HG03103 (cell line): ENCODE measurements around the gene PHETA2.

Experiments
- ATAC-seq: cut with Tn5 transposase; IDR thresholded peaks from one replicate; pipeline ENCODE4 v1.9.1; 2021; ENCODE audit warnings: low read depth; ENCODE audit not compliant: unreplicated experiment

PHETA2 gene, protein sequence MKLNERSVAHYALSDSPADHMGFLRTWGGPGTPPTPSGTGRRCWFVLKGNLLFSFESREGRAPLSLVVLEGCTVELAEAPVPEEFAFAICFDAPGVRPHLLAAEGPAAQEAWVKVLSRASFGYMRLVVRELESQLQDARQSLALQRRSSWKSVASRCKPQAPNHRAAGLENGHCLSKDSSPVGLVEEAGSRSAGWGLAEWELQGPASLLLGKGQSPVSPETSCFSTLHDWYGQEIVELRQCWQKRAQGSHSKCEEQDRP

DNA sequence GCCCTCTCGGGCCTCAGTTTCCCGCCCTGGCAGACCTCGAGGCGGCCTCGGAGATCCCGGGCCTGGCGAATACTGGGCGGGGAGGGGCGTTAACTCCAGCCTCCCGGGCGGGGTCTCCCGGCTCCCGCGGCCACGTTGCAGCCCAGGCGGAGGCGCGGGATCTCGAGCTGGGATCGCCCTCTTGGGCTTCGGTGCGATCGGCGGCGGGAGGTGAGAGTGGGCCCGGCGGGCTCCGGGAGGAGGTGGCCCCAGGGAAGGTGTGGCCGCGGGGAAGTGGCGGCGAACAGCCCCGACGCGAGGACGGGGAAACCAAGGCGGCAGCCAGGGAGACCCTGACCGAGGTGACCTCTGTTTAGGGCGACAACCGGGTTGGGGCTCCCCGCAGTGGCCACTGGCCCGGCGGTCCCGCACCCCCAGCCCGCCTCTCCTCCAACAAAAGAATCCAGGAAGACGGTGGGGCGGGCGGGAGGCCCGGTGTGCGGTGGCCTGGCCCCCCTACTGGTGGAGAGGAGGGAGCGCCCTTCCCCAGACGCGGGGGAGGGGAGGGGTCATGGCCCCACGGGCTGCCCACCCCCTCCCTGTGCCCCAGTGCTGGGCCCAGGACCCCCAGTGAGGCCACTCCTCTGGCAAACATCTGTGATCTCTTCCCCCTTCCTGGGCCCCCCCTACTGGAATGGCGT, at the start of gene PHETA2:
TSS of gene PHETA2 (plus strand) at position 117 of the 680 bp plus-strand sequence. CDS start 3,046 bp downstream, outside the sequence.
- no peak for ATAC-seq

DNA sequence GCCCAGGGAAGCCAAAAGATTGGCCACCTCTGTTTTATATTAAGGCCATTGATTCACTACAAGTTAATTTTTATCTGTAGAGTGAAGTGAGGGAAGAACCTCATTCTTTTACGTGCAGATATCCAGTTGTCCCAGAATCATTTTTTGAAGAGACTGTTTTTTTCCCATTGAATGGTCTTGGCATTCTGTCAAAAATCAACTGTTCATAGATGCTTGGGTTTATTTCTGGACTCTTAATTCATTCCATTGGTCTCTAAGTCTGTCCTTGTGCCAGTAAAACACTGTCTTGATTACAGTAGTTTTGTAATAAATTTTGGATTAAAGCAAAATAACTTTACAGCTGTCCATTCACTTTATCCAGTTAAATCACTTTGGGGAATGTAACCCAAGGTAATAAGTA, 48.6 kb upstream of the PHETA2 start:
- no peak for ATAC-seq

DNA sequence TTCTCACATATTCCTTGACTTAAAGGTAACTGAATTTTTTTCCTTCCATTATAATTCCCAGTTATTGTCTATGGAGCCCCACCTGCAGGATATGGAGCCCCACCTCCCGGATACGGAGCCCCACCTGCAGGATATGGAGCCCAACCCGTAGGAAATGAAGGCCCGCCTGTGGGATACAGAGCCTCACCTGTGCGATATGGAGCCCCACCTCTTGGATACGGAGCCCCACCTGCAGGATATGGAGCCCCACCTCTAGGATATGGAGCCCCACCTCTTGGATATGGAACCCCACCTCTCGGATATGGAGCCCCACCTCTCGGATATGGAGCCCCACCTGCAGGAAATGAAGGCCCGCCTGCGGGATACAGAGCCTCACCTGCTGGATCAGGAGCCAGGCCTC, 47.3 kb upstream of the PHETA2 start:
- no peak for ATAC-seq

DNA sequence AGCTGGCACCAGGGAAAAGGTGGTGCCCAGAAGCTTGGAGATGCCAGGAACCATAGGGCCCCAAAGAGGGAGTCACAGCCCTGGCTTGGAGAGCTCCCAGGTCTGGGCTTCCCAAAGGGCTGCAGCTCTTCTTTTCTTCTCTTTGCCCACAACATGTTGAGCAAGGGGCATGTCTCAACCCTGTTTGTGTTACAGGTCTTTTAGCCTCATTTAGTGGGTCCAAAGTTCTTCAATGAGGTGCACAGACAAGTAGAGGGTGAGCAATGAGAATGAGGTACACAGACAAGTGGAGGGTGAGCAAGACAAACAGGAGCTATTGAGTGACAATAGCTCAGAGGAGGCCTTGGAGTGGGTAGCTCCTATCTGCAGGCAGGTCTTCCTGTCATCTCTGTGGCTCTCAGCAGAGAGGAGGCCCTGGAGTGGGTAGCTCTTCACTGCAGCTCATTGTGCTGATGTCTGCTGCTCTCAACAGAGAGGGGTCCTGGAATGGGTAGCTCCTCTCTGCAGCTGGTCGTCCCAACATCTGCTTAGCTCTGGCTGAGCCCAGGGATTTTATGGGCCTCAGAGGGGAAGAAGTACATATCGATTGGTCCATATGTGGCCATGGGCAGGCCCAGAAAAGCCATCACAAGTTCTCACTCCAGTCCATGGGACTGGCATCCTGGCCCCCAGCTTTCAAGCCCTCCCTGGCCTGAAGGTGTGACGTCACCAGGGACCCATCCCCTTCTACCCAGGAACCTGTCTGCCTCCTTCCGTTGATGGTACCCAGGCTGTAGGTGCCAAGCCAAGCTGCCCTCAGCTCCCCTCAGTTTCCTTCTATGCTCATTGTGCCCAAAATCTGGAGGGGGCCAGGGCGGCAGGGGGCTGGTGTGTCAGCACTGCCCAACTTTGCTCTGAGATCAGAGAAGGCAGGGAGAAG, 40.5 kb upstream of the PHETA2 start:
- ATAC-seq: no peak

DNA sequence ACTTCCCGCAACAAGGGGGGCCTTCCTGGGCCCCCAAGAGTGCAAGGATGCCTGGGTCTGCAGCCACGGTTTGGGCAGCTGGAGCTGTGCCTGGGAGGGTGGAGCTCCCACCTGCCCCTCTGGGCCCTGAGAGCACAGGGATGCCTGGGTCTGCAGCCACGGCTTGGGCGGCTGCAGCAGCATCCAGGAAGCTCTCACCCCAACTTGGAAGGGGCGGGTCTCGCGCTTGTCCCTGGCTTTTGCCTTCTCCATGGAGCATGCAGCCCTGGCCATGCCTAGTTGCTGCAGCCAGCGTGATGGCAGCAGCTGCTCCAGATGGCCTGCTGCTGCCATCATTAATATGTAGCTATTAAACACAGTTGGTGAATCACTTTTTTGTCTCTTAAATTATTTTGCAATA, 38.8 kb upstream of the PHETA2 start:
- ATAC-seq: no peak

DNA sequence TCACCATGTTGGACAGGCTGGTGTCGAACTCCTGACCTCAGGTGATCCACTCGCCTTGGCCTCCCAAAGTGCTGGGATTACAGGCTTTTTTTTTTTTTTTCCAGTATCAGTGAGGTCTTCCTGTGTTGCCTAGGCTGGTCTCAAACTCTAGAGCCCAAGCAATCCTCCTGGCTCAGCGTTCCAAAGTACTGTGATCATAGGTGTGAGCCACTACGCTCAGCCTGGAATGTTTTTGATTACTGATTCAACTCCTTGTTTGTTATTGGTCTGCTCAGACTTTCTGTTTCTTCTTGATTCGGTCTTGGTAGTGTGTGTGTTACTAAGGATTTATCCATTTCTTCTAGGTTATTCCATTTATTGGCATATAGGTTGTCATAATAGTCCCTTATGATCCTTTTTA, 34.8 kb upstream of the PHETA2 start:
- no peak for ATAC-seq

DNA sequence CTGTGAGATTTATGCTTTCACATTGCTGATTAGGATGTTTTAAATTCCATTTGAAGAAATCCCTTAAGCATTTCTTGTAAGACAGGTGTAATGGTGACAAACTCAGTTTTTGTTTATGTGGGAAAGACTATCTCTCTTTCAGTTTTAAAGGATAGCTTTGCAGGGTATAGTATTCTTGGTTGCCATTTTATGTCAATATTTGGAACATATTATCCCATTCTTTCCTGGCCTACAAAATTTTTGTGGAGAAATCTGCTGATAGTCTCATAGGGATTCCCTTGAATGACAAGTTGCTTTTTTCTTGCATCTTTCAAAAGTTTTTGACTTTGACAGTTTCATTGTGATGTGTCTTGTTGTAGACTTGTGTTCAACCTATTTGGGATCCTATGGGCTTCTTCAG, 32.3 kb upstream of the PHETA2 start:
- no peak for ATAC-seq

DNA sequence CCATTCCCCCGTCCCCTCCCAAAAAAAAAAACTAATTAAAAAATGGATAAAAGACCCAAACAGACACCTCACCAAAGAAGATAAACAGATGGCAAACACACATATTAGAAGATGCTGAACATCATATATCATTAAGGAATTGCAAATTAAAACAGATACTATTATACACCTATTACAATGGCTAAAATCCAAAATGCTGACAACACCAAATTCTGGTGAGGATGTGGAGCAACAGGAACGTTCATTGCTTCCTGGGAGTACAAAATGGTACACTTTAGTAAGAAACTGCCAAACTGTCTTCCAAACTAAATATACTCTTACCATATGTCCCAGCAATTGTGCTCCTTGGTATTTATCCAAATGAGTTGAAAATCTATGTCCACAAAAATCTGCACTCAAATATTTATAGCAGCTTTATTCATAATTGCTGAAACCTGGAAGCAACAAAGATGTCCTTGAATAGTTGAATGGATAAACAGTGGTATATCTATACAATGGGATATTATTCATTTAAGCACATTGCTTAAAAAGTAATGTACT, 23.3 kb upstream of the PHETA2 start:
- no peak for ATAC-seq

DNA sequence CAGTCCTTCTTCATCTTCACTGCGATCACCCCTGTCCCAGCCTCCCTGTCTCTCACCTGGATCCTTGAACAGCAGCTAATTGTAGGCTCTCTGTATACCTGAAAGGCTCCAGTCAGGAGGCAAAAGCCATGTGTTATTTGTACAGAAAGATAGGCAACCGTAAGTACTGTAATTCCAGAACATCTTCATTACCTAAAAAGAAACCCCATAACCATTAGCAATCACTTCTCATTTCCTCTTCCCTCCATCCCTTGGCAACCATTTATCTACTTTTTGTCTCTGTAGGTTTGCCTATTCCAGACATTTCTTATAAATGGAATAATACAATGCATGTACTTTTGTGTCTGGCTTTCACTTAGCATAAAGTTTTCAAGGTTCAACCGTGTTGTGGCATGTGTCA, 21.3 kb upstream of the PHETA2 start:
- ATAC-seq: no peak

DNA sequence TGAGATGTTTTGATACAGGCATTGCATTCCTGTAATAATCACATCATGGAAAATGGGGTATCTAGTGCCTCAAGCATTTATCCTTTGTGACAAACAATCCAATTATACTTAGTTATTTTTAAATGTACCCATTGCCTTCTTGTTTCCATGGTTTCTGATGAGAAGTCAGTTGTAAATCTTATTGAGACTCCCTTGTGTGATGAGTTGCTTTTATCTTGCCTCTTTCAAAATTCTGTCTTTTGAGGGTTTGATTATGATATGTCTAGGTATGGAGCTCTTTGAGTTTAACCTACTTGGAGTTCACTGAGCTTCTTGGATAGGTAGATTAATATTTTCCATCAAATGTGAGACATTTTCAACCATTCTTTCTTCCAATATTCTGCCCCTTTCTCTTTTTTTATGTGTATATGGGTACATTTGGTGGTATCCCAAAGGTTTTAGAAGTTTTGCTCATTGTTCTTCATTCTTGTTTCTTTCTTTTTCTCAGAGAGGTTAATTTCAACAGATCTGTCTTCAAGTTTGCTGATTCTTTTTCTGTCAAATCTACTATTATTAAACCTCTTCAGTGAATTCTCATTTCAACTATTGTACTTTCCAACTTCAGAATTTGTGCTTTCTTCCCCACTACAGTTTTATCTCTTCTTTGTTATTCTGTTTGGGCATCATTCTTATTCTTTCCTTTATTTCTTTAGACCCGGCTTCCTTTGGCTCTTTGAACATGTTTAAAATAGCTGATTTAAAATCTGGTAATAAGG, 17.1 kb upstream of the PHETA2 start:
- no peak for ATAC-seq

DNA sequence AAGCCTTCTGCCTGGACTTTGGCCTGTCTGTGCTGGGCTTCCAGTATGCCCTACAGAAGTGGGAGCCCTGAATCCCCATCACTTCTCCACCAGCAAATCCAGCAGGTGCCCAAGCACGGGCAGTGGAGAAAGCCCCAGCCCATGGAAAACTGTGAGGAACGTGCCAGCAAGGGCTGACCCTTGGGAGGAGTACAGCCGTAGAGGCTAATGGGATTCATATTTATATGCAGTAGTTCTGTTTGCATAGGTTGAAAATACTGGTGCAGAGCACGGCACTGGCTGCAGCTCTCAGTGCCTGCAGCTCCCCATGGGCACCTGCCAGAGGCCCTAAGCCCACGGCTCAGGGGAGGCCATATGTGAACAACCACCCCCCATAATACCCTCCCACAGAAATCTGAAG, 13.6 kb upstream of the PHETA2 start:
- ATAC-seq: no peak

DNA sequence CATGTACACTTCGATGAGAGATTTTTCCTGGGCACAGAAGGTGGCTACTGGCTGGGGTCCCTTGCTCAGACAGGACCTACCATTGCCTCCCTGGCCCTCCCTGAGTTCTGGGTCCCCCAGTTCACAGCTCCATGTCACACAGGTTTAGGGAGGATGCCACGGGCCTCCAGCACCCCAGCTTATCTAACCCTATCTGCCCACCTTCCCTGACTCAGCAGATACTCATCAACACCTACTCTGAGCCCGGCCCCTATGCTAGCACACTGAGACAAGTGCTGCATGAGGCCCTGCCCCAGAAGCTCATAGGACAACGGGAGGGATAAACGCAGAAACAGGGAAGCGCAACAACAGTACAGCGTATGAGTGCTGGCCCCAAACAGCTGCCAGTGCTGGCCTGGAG, 13.0 kb upstream of the PHETA2 start:
- no peak for ATAC-seq

DNA sequence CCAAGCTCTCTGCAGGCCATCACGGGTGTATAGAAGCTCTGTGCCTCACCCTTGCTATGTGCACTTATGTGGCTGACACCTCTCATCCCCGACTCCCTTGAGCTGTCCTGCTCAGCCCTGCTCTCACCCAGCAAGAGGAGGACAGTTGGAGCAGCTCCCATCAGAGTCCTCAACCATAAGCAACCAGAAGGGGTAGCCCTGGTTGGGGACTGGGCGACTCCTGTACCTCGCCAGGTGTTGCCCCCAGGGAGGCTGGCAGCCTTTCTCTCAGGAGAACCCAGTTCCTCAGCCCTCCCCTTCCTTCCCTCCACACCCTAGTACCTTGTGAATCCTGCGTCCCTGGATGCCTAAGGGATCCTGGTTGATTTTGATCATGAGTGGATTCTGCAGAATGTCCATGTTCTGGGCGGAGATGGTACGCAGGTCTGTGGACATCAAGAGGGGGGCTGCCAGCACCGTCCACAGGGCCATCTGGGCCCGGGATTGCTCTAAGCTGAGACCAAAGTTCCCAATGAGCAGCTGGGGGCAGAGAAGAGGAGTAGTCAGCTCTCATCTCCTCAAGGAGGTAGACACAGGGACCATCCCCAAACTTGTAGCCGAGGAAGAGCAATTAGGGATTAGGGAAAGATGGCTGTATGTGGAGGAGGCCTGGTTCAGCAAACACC, 11.4 kb upstream of the PHETA2 start:
- no peak for ATAC-seq

DNA sequence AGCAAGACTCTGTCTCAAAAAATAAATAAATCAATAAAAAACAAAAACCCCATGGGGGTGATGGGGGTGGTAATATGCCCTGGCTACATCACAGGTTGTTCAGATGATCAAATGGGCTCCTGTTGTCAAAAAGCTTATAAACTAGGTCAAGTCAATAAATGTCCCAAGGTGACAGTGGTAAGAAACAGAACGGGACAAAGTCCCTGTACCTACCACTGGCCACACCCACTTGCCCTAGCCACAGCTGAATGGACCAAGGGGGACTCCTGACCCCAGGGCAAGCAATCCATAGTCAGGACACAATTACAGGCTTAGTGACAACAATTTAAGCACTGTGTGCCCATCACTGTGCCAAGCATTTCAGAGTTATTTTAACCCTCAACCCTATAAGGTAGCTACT, 9.4 kb upstream of the PHETA2 start:
- no peak for ATAC-seq

DNA sequence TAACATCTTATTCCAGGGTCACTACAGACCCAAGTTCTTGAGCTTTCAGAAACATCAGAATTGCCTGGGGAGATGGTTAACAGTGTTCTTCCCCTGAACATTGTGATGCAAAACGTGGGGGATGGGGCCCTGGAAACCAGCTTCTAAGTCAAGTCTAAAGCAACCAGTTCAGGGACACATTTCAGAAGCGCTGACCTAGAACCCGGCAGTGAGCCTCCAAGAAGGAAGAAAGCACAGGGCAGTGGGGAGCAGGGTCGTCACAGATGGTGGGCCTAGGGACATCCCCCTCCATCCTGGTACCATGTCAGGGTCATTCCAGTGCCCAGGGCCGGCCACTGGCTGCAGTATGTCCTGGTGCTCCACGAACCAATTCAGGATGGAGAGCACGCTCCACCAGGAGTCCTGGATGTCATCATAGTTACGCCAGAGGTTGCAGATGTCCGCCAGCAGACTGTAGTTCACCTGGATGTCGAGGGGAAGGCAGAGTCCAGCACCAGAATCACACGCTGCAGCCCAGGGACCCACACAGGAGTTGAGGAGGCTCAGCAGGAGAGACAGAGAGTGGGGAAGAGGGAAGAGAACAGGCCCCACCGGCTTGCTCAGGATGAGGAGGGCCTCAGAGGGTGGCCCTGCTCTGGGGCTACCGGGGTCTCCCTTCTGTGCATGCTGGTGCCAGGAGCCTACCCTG, 8.5 kb upstream of the PHETA2 start:
- ATAC-seq: no peak

DNA sequence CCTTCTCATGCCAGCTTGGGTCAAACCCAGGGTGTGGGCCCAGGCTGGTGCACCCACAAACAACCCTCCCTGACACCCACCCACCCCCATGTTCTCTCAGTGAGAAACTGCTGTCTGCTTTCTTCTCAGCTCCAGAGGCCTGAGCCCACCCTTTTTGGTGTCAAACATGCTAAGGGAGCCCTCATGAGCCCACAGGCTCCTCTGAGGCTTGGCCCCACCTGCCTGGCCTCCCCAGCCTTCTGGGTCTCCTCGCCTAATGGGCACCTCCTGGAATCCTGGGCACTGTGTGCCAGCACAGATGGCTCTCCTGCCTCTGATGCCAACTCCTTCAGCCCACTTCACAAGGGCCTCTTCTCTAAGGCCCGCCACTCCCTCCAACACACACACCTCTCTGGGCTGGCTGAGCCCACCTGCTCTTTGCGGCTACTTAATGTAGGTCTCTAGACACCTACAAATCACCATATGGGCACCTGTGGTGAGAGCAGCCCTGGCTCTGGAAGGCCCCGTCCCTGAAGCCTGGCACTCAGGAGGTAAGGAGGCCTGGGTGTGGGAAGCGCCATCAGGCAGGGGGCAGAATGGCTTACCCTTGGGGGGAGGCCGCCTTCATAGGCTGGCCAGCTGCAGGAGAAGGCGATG, 7.8 kb upstream of the PHETA2 start:
- no peak for ATAC-seq

DNA sequence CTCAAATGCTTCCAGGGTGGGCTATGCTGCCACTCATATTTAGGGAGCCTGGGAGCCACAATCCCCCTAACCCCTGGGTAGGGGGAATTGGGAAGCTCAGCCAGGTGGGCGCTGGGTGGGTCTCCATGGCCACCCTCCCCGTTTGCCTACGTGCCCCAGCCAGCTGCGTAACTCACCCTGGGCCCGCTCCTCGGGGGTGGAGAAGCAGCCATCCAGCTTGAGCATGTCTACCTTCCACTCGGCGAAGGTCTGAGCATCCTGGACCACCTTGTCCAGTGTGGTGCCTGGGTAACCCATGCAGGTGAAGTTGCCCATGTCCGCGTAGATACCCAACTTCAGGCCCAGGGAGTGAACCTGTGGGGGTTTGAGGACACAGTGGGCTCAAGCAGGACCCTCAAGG, 7.1 kb upstream of the PHETA2 start:
- ATAC-seq: no peak

DNA sequence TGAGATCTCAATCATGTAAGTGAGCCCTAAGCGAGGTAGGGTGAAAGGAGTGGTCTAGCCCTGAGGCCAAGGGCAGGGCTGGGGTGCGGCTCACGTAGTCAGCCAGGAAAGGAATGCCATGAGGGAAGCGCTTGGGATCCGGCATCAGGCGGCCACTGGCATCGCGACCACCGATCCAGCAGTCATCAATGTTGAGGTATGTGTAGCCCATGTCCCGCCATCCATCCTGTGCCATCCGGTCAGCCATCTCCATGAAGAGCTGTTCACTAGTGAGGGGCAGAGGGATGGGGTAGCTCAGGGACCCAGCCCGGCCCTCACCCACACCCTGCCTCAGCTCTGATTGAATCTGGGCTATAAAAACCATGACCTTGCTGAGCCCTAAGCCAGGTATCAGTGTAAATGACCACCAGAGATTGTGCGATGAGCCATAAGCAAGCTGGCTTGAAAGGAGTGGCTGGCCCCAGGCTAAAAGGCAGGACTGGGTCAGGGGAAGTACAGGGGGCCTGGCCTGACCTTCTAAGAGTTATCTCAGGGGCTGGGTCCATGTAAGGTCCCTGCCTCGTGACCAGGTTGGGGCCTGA, 6.3 kb upstream of the PHETA2 start:
- ATAC-seq: no peak

DNA sequence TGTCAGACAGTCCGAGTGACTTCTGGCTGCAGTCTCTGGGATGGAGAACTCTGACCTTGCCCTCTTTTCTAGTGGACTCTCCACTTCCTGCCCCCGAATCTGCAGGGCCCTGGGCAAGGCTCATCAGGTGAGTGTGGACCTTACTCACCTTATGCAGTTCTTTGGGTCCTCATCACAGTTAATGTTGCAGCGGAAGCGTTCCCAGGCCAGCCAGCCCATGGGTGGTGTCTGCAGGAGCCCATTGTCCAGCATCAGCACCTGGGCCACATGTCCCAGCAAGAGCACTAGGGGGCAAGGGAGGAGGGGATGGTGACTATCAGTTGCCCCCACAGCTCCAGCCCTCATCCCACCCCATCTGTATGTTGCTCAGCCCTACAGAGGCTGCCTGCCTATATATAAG, 5.8 kb upstream of the PHETA2 start:
- ATAC-seq: no peak
